Lower lobe of right lung (tissue), 2 donors: Measurements from ENCODE around the gene FBRSL1. TPM values are rescaled to one million over a fixed set of nuclear protein-coding genes. Genes with fewer than 3 reads are reported as not detected.
A peak's percentile ranks its signal among the peaks of the same experiment; 100 is the strongest.

Source experiments
- ATAC-seq, 2 donors: fragments of 200-7000 bp; cut with Tn5 transposase; one replicate each; pipeline ENCODE4 v1.9.1; 2020 to 2022; ENCODE audit warnings: mild to moderate bottlenecking in 2 of 2, moderate library complexity in 2 of 2
- DNase-seq: peaks from one replicate; pipeline ENCODE4 v3.0.0-alpha.2; 2020
- H3K27ac ChIP-seq: fragments of 200-600 bp; one replicate; pipeline ENCODE4 v1.8.0; 2022
- H3K27me3 ChIP-seq: fragments of 200-600 bp; one replicate; pipeline ENCODE4 v1.8.0; 2022; ENCODE audit warnings: low read depth
- H3K36me3 ChIP-seq: fragments of 200-600 bp; one replicate; pipeline ENCODE4 v1.8.0; 2022; ENCODE audit warnings: mild to moderate bottlenecking
- H3K4me1 ChIP-seq: fragments of 200-600 bp; one replicate; pipeline ENCODE4 v1.8.0; 2022
- H3K4me3 ChIP-seq: fragments of 200-600 bp; one replicate; pipeline ENCODE4 v1.8.0; 2022; ENCODE audit warnings: mild to moderate bottlenecking
- H3K9me3 ChIP-seq: fragments of 200-600 bp; one replicate; pipeline ENCODE4 v1.8.0; 2022
- intact Hi-C: fragments of 100-400 bp; cut with DNase I; formaldehyde crosslinking; loops from one replicate; pipeline ENCODE4 v1.11.0; 2022
- total RNA-seq: library from RNA; stranded (reverse); fragmentation: NEBNext Ultra II Directional; extraction: Animal tissue kit (Norgen Biotek cat#: 25700); gene quantifications from one replicate; pipeline ENCODE4 v1.2.1, GENCODE V29; 2021
- TF ChIP-seq, protein P1 (sequence below): fragments of 200-600 bp; IDR thresholded peaks from one replicate; pipeline ENCODE4 v1.8.0; 2022; ENCODE audit warnings: antibody characterized with exemption, mild to moderate bottlenecking
- donor health status: DM: no; HTN: yes; CAD: no; lungs with severe emphysema.

Gene FBRSL1
- total RNA-seq, 1 donor from 2014 or later: 47.6 TPM

GRCh38 chr12:132476421-132476820 lies 13.5 kb upstream of the FBRSL1 start:
- no peaks in the 10 kb centered on the region for H3K4me1 ChIP-seq
- H3K4me3 ChIP-seq: no peak overlapping the region
- H3K27ac ChIP-seq: no peak overlapping the region
- intact Hi-C loops: no loop called here
- peaks cover 15% of the 10 kb centered on the region for H3K27me3 ChIP-seq
- DNase-seq (no peak), ATAC-seq (peak in 1 of 2 donors; percentile 5)
- no peaks in the 10 kb centered on the region for H3K36me3 ChIP-seq
- no peaks in the 10 kb centered on the region for H3K9me3 ChIP-seq
- TF ChIP-seq, protein P1, sequence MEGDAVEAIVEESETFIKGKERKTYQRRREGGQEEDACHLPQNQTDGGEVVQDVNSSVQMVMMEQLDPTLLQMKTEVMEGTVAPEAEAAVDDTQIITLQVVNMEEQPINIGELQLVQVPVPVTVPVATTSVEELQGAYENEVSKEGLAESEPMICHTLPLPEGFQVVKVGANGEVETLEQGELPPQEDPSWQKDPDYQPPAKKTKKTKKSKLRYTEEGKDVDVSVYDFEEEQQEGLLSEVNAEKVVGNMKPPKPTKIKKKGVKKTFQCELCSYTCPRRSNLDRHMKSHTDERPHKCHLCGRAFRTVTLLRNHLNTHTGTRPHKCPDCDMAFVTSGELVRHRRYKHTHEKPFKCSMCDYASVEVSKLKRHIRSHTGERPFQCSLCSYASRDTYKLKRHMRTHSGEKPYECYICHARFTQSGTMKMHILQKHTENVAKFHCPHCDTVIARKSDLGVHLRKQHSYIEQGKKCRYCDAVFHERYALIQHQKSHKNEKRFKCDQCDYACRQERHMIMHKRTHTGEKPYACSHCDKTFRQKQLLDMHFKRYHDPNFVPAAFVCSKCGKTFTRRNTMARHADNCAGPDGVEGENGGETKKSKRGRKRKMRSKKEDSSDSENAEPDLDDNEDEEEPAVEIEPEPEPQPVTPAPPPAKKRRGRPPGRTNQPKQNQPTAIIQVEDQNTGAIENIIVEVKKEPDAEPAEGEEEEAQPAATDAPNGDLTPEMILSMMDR: no peak

- Histone ChIP-seq H3K4me3 (no peak overlapping the region), H3K27me3 (peaks cover 11% of the 10 kb centered on the region), H3K27ac (no peak overlapping the region), H3K9me3 (no peaks in the 10 kb centered on the region), H3K36me3 (no peaks in the 10 kb centered on the region), H3K4me1 (no peaks in the 10 kb centered on the region)
- intact Hi-C loops: no loop called here
- ATAC-seq (peak; percentile 12 to 20), DNase-seq (no peak)
- TF ChIP-seq, protein P1: no peak
These were observed 12.8 kb upstream of the FBRSL1 start for GRCh38 chr12:132477017-132477702.

- TF ChIP-seq, protein P1: no peak
- H3K27ac ChIP-seq: no peak overlapping the region
- H3K9me3 ChIP-seq: no peaks in the 10 kb centered on the region
- H3K4me3 ChIP-seq: no peak overlapping the region
- ATAC-seq (no peak), DNase-seq (no peak)
- intact Hi-C loops: no loop called here
- peaks cover 11% of the 10 kb centered on the region for H3K27me3 ChIP-seq
- no peaks in the 10 kb centered on the region for H3K36me3 ChIP-seq
- H3K4me1 ChIP-seq: no peaks in the 10 kb centered on the region
These were observed 12.1 kb upstream of the FBRSL1 start for GRCh38 chr12:132477703-132478432.

GRCh38 chr12:132478433-132478803 lies 11.5 kb upstream of the FBRSL1 start:
- peaks cover 11% of the 10 kb centered on the region for H3K27me3 ChIP-seq
- no peaks in the 10 kb centered on the region for H3K9me3 ChIP-seq
- no peak overlapping the region for H3K27ac ChIP-seq
- ATAC-seq (no peak), DNase-seq (no peak)
- TF ChIP-seq, protein P1: no peak
- intact Hi-C loops: no loop called here
- no peak overlapping the region for H3K4me3 ChIP-seq
- no peaks in the 10 kb centered on the region for H3K4me1 ChIP-seq
- H3K36me3 ChIP-seq: no peaks in the 10 kb centered on the region

DNA sequence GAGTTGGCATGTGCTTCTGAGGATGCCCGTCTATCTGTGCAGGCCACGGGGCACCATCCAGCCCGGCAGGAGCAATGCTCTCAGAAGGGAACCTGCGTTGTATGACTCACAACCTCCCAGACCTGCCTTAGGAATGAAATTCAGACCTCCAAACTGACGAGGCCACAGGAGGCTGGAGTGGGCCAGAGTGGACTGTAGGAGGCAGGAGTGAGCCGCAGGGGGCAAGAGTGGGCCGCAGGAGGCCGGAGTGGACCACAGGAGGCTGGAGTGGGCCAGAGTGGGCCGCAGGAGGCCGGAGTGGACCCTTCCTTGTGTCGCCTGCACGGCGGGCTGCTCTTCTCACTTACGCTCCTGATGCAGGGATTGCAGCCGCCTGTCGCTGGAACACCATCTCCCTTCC lies 11.1 kb upstream of the FBRSL1 start:
- Histone ChIP-seq H3K9me3 (no peaks in the 10 kb centered on the region), H3K4me1 (no peaks in the 10 kb centered on the region), H3K27ac (no peak overlapping the region), H3K27me3 (peaks cover 11% of the 10 kb centered on the region), H3K4me3 (no peak overlapping the region), H3K36me3 (no peaks in the 10 kb centered on the region)
- DNase-seq: no peak
- TF ChIP-seq, protein P1: no peak
- no peak for ATAC-seq
- intact Hi-C loops: no loop called here
